Psoas muscle (tissue), 8 donors: Measurements from ENCODE around the gene DDX43. TPM values are rescaled to one million over a fixed set of nuclear protein-coding genes. Genes with fewer than 3 reads are reported as not detected.

Experiments used
- ATAC-seq, 4 donors: fragments of 200-7000 bp; cut with Tn5 transposase; one replicate each; pipeline ENCODE4 v1.9.1; 2020; ENCODE audit warnings: moderate library complexity in 3 of 4, mild to moderate bottlenecking in 2 of 4
- DNase-seq, 2 donors: peaks; one replicate each; pipeline ENCODE4 v3.0.0-alpha.2; 2020
- H3K27ac ChIP-seq: fragments of 200-600 bp; one replicate; pipeline ENCODE4 v1.8.0; 2022
- H3K27me3 ChIP-seq, 3 donors: fragments of 200-600 bp in 1 of 3; one replicate each; pipeline versions ENCODE4 v1.6.1 to v1.8.0; 2013 to 2022; ENCODE audit warnings: low read length in 2 of 3, mild to moderate bottlenecking in 2 of 3, moderate library complexity in 1 of 3; ENCODE audit not compliant: insufficient read depth in 3 of 3
- H3K36me3 ChIP-seq, 2 donors: fragments of 200-600 bp in 1 of 2; one replicate each; pipeline versions ENCODE4 v1.6.1 to v1.8.0; 2013 to 2022; ENCODE audit warnings: low read depth in 1 of 2, mild to moderate bottlenecking in 1 of 2, moderate library complexity in 1 of 2; ENCODE audit not compliant: insufficient read depth in 1 of 2
- H3K4me1 ChIP-seq: fragments of 200-600 bp; one replicate; pipeline ENCODE4 v1.8.0; 2022
- H3K4me3 ChIP-seq: fragments of 200-600 bp; one replicate; pipeline ENCODE4 v1.8.0; 2022; ENCODE audit warnings: mild to moderate bottlenecking
- H3K9me3 ChIP-seq: fragments of 200-600 bp; one replicate; pipeline ENCODE4 v1.8.0; 2022
- WGBS, 3 donors: extraction: QIAGEN DNeasy Blood & Tissue Kit; methylation state at CpG; one replicate each; pipeline versions ENCODE4 v1.1.6 to v1.1.7; 2013; 5-methylcytosine and 5-hydroxymethylcytosine counted together
- intact Hi-C, 2 donors: fragments of 100-400 bp; cut with DNase I; formaldehyde crosslinking; loops; one replicate each; pipeline versions ENCODE4 v1.11.0 to v1.14.2; 2022
- long read RNA-seq, 2 donors: library from polyadenylated mRNA; unstranded; transcript quantifications; one replicate each; pipeline ENCODE4 v2.0.0, GENCODE V29; 2021
- polyA plus RNA-seq, 3 donors: library from polyadenylated mRNA; stranded (reverse); fragments of 200-250 nt; gene quantifications; one replicate each; pipeline ENCODE4 v1.2.3, GENCODE V29; 2013
- total RNA-seq, 4 donors: library from RNA; stranded (reverse); fragmentation: NEBNext Ultra II Directional in 2 of 4; extraction: Animal tissue kit (Norgen Biotek cat#: 25700) in 2 of 4; gene quantifications; one replicate each; pipeline versions ENCODE4 v1.2.1 to v1.2.4, GENCODE V29; 2021 to 2023
- TF ChIP-seq, protein P1 (sequence below): fragments of 200-600 bp; IDR thresholded peaks from one replicate; pipeline ENCODE4 v1.8.0; 2022; ENCODE audit warnings: antibody characterized with exemption
- donor health status: healthy with polysubstance abuse.
- donor health status: DM: no; HTN: no; CAD: no; lungs with moderate emphysema.
- donor health status: Bipolar disorder and iron deficiency.
- donor health status: healthy.
- donor health status: DM: yes; HTN: yes; CAD: no.
- donor health status: DM: no; HTN: no; CAD: no.
- donor health status: DM: no; HTN: no; CAD: no.
- donor health status: DM: yes; HTN: yes; CAD: no.

DDX43 gene
- total RNA-seq, result under 1 TPM in 2 of 4 donors, not detected in 2; 0.11 to 0.27 TPM
- polyA plus RNA-seq, result under 1 TPM; 0.10 to 0.20 (median 0.12) TPM
- long read RNA-seq, donor 1, partial matches to known transcripts, result 1 of 1 reads
- long read RNA-seq, donor 1, other reads (novel, unspliced or antisense), result 0 of 1 reads
- long read RNA-seq, donor 2, result 0 reads

DNA sequence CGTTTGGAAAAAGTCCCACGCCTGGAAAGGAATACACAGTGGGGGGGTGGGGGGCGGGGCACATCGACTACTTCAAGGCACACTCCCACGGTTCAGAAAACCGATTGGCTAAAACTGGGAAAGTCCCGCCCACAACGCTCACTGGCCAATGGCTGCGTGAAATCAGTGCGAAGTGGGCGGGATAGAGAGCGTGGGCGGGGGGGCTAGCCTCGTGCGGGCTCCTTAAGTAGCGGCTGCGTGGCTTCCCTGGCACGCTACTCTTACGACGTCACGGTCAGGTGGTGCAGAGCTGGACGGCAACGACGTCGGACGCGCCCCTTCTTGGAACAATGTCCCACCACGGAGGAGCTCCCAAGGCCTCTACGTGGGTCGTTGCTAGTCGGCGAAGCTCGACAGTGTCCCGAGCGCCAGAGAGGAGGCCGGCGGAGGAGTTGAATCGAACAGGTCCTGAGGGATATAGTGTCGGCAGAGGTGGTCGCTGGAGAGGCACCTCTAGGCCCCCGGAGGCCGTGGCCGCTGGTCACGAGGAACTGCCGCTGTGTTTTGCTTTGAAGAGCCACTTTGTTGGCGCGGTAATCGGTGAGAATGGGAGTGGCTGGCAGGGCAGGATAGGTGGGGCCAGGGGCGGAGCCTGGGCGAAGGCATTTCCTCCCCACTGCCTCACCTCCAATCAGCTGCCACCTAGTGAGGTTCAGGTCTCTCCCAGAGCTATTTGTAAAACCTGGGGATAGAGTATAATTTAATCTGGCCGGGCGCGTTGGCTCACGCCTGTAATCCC lies at the start of gene DDX43:
Gene DDX43 (plus strand): TSS at position 252 of the 778 bp plus-strand sequence. CDS start 78 bp downstream, at position 330.
- 72 to 78% (median 74%) methylated on average over 54 of the region's 54 CpGs for WGBS, 3 donors

DNA sequence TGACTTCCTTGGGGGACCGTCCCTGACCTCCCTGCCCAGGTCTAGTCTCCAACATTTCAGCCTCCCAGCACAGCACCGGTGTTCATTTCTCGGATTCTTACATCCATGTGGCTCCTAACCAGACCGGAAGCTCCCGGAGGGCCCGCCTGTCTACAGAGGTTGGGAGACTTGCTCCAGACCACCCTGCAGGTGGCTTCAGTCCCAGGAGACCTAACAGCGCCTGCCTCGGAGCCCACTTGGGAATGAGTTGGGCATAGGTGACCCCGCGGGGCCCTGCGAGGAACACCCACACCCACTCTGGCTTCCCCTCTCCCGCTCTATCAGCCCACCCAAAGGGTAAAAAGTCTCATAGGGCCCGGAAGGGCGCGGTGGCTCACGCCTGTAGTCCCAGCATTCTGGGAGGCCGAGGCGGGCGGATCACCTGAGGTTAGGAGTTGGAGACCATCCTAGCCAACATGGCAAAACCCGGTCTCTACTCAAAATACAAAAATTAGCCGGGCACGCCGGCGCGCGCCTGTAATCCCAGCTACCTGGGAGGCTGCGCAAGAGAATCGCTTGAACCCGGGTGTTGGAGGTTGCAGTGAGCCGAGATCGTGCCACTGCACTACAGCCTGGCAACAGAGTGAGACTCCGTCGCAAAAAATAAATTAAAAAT lies 46.0 kb upstream of the DDX43 start:
- intact Hi-C loops, result no loop called here
- Histone ChIP-seq H3K4me1 (no peaks in the 10 kb centered on the region), H3K4me3 (no peak overlapping the region), H3K9me3 (no peaks in the 10 kb centered on the region), H3K27ac (no peak overlapping the region), H3K36me3 (no peaks in the 10 kb centered on the region), H3K27me3 (peaks cover 3 to 7% (median 6%) of the 10 kb centered on the region in 3 donors)
- no peak for ATAC-seq
- 36 to 44% (median 39%) methylated on average over 33 of the region's 33 CpGs for WGBS, 3 donors
- no peak for DNase-seq
- TF ChIP-seq, protein P1, sequence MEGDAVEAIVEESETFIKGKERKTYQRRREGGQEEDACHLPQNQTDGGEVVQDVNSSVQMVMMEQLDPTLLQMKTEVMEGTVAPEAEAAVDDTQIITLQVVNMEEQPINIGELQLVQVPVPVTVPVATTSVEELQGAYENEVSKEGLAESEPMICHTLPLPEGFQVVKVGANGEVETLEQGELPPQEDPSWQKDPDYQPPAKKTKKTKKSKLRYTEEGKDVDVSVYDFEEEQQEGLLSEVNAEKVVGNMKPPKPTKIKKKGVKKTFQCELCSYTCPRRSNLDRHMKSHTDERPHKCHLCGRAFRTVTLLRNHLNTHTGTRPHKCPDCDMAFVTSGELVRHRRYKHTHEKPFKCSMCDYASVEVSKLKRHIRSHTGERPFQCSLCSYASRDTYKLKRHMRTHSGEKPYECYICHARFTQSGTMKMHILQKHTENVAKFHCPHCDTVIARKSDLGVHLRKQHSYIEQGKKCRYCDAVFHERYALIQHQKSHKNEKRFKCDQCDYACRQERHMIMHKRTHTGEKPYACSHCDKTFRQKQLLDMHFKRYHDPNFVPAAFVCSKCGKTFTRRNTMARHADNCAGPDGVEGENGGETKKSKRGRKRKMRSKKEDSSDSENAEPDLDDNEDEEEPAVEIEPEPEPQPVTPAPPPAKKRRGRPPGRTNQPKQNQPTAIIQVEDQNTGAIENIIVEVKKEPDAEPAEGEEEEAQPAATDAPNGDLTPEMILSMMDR, result no peak

More for the DNA sequence above, at the start of gene DDX43:
- DNase-seq (peak; percentile 39 to 75), ATAC-seq (peak; percentile 27 to 83 (median 67))
- intact Hi-C loops, result no loop called here
- no peak within 1 kb of the TSS for H3K27ac ChIP-seq
- no peaks in the 10 kb centered on the region for H3K36me3 ChIP-seq
- TF ChIP-seq, protein P1, result no peak
- no peaks in the 10 kb centered on the region for H3K4me1 ChIP-seq
- H3K4me3 ChIP-seq, result peak within 1 kb of the TSS; percentile 22
- H3K9me3 ChIP-seq, result no peaks in the 10 kb centered on the region
- no peaks in the 10 kb centered on the region for H3K27me3 ChIP-seq

DNA sequence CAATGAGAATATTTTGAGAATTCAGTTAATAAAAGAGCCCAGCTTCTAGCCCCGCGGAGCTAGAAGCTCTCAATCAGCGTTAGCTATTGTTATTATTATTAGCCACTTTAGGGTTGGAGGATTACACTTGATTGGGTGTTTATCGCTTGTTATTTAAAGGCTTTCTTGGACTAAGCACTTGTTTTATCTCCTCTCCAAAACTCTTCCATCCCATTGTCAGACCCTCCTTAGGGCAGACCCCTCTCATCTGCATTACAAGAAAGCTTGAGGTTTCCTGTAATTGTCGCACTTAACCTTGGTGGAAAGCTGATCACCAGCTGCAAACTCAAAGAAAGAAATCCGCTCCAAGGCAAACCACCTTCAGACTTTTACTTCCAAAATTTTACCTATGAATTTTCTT lies 45.3 kb upstream of the DDX43 start:
- no peak overlapping the region for H3K27ac ChIP-seq
- no peaks in the 10 kb centered on the region for H3K36me3 ChIP-seq
- no peaks in the 10 kb centered on the region for H3K9me3 ChIP-seq
- 11 to 18% (median 12%) methylated on average over 6 of the region's 6 CpGs for WGBS, 3 donors
- H3K4me1 ChIP-seq, result no peaks in the 10 kb centered on the region
- intact Hi-C loops, result no loop called here
- TF ChIP-seq, protein P1, result no peak
- no peak for DNase-seq
- no peak for ATAC-seq
- H3K4me3 ChIP-seq, result no peak overlapping the region
- H3K27me3 ChIP-seq, result peaks cover 3 to 7% (median 6%) of the 10 kb centered on the region in 3 donors

DNA sequence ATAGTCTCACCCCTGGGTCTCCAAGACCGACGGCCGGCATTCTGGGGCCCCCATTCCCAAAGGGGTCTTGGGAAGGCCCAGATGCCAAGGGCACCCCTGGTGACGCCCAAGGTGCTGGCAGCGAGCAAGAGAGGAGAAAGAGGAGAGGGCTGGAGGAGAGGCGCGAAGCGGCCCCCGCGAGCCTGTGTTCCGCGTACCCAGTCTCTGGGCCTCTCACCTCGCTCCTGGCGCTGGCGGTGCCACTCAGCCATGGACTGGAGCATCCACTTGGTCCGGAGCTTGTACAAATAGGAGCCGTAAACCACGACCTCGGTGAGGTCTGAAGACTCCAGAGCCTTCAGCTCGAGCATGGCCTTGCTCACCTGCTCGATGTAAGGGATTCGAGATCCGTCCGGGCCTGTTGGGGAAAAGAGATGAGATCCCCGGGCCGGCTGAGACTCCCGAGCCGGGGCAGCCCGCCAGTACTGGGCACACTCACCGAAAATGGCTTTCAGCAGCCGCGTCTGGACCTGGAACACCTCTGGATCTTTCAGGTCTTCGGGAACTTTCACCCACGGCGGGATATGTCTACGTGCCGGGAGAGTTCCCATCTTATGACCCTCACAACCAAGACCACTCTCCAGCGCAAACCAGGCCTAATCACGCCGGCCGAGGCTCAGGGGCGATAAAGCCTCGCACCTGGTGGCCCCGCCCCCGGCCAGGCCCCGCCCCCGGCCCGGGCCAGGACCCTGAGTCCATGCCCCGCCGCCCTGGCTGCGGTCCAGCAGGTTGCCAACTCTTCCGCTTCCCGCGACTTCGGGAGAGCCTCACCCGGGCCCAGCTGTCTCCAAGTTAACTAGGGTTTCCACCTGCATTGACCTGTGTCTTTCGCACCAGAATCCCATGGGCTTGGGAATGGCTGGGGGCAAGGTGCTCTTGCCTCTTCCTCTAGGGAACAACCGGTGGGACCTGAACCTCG lies 40.7 kb upstream of the DDX43 start, which contains the start of gene DPPA5:
Gene DPPA5 (minus strand): TSS at position 641 of the 958 bp plus-strand sequence. CDS start 51 bp downstream, at position 590.
- no peak within 1 kb of the TSS for H3K4me3 ChIP-seq
- no peak within 1 kb of the TSS for H3K27ac ChIP-seq
- no peaks in the 10 kb centered on the region for H3K27me3 ChIP-seq
- TF ChIP-seq, protein P1, result no peak
- ATAC-seq, result no peak
- DNase-seq, result no peak
- 76 to 92% (median 85%) methylated on average over 55 to 59 of the region's 59 CpGs for WGBS, 3 donors
- H3K9me3 ChIP-seq, result no peaks in the 10 kb centered on the region
- H3K4me1 ChIP-seq, result no peaks in the 10 kb centered on the region
- intact Hi-C loops, result no loop called here
- H3K36me3 ChIP-seq, result no peaks in the 10 kb centered on the region
